HepG2 (cell line): Measurements from ENCODE around the gene ZNF132.

Source experiments
- AHR ChIP-seq: IDR thresholded peaks from 2 replicates; pipeline ENCODE4 v1.6.1; 2018; ENCODE audit warnings: missing genetic modification reagents, missing compliant biosample characterization
- EP300 ChIP-seq, 3 experiments: sonication (generic) in 1 of 3; formaldehyde crosslinking in 1 of 3; IDR thresholded peaks; 2 replicates each; pipeline versions ENCODE4 v1.5.1 to v1.6.1; 2011 to 2020; ENCODE audit warnings: low read depth in 2 of 3, low read length in 2 of 3, borderline replicate concordance in 1 of 3, improper control_type of control experiment in 1 of 3, mild to moderate bottlenecking in 1 of 3, missing genetic modification reagents in 1 of 3, moderate library complexity in 1 of 3
- HNRNPLL ChIP-seq: fragments of 200-400 bp; formaldehyde crosslinking; IDR thresholded peaks from 2 replicates; pipeline ENCODE4 v1.6.1; 2017; ENCODE audit warnings: mild to moderate bottlenecking, low read depth, low read length; ENCODE audit not compliant: poor library complexity, severe bottlenecking
- TCF7L2 ChIP-seq: IDR thresholded peaks from 2 replicates; pipeline ENCODE4 v1.6.1; 2011; ENCODE audit warnings: mild to moderate bottlenecking, low read depth, low read length, moderate library complexity
- TF ChIP-seq, protein P1 (sequence below): sonication (generic); formaldehyde crosslinking; IDR thresholded peaks from 2 replicates; pipeline ENCODE4 v1.4.0; 2020; ENCODE audit warnings: missing genetic modification reagents
- TF ChIP-seq, protein P2 (sequence below): sonication (generic); formaldehyde crosslinking; IDR thresholded peaks from 2 replicates; pipeline ENCODE4 v1.5.0; 2020; ENCODE audit warnings: mild to moderate bottlenecking, missing genetic modification reagents, moderate library complexity
- TF ChIP-seq, protein P3 (sequence below): sonication (generic); formaldehyde crosslinking; IDR thresholded peaks from 2 replicates; pipeline ENCODE4 v1.5.0; 2020; ENCODE audit warnings: mild to moderate bottlenecking, missing genetic modification reagents
- TF ChIP-seq, protein P4 (sequence below): IDR thresholded peaks from 2 replicates; pipeline ENCODE4 v1.6.1; 2012; ENCODE audit warnings: low read length, improper control_type of control experiment

DNA sequence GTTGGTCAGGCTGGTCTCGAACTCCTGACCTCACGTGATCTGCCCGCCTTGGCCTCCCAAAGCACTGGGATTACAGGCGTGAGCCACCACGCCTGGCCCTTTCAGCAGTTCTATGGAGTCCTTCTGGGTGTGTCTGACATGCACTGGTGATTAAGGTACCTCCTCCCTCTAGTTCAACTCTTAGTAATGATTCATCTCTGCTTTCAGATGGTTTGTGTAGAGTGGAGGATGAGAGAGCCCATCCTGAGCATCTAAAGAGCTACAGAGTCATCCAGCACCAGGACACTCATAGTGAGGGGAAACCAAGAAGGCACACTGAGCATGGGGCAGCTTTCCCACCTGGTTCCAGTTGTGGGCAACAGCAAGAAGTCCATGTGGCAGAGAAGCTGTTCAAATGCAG, 23.3 kb downstream of the ZNF132 start:
- TF ChIP-seq HNRNPLL (no peak), EP300 (IDR thresholded peaks at IDR 0.05; ENCODE audit: low read depth in 2 of 2, low read length in 2 of 2) (no peak), EP300 (CRISPR knock-in tag; IDR thresholded peaks at IDR 0.05; ENCODE audit: borderline replicate concordance) (no peak), AHR (no peak), TCF7L2 (no peak)
- TF ChIP-seq, protein P1, sequence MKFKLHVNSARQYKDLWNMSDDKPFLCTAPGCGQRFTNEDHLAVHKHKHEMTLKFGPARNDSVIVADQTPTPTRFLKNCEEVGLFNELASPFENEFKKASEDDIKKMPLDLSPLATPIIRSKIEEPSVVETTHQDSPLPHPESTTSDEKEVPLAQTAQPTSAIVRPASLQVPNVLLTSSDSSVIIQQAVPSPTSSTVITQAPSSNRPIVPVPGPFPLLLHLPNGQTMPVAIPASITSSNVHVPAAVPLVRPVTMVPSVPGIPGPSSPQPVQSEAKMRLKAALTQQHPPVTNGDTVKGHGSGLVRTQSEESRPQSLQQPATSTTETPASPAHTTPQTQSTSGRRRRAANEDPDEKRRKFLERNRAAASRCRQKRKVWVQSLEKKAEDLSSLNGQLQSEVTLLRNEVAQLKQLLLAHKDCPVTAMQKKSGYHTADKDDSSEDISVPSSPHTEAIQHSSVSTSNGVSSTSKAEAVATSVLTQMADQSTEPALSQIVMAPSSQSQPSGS (CRISPR knock-in tag): no peak
- TF ChIP-seq, protein P2, sequence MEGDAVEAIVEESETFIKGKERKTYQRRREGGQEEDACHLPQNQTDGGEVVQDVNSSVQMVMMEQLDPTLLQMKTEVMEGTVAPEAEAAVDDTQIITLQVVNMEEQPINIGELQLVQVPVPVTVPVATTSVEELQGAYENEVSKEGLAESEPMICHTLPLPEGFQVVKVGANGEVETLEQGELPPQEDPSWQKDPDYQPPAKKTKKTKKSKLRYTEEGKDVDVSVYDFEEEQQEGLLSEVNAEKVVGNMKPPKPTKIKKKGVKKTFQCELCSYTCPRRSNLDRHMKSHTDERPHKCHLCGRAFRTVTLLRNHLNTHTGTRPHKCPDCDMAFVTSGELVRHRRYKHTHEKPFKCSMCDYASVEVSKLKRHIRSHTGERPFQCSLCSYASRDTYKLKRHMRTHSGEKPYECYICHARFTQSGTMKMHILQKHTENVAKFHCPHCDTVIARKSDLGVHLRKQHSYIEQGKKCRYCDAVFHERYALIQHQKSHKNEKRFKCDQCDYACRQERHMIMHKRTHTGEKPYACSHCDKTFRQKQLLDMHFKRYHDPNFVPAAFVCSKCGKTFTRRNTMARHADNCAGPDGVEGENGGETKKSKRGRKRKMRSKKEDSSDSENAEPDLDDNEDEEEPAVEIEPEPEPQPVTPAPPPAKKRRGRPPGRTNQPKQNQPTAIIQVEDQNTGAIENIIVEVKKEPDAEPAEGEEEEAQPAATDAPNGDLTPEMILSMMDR (CRISPR knock-in tag): no peak
- TF ChIP-seq, protein P3, sequence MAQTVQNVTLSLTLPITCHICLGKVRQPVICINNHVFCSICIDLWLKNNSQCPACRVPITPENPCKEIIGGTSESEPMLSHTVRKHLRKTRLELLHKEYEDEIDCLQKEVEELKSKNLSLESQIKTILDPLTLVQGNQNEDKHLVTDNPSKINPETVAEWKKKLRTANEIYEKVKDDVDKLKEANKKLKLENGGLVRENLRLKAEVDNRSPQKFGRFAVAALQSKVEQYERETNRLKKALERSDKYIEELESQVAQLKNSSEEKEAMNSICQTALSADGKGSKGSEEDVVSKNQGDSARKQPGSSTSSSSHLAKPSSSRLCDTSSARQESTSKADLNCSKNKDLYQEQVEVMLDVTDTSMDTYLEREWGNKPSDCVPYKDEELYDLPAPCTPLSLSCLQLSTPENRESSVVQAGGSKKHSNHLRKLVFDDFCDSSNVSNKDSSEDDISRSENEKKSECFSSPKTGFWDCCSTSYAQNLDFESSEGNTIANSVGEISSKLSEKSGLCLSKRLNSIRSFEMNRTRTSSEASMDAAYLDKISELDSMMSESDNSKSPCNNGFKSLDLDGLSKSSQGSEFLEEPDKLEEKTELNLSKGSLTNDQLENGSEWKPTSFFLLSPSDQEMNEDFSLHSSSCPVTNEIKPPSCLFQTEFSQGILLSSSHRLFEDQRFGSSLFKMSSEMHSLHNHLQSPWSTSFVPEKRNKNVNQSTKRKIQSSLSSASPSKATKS (CRISPR knock-in tag): no peak
- TF ChIP-seq, protein P4, sequence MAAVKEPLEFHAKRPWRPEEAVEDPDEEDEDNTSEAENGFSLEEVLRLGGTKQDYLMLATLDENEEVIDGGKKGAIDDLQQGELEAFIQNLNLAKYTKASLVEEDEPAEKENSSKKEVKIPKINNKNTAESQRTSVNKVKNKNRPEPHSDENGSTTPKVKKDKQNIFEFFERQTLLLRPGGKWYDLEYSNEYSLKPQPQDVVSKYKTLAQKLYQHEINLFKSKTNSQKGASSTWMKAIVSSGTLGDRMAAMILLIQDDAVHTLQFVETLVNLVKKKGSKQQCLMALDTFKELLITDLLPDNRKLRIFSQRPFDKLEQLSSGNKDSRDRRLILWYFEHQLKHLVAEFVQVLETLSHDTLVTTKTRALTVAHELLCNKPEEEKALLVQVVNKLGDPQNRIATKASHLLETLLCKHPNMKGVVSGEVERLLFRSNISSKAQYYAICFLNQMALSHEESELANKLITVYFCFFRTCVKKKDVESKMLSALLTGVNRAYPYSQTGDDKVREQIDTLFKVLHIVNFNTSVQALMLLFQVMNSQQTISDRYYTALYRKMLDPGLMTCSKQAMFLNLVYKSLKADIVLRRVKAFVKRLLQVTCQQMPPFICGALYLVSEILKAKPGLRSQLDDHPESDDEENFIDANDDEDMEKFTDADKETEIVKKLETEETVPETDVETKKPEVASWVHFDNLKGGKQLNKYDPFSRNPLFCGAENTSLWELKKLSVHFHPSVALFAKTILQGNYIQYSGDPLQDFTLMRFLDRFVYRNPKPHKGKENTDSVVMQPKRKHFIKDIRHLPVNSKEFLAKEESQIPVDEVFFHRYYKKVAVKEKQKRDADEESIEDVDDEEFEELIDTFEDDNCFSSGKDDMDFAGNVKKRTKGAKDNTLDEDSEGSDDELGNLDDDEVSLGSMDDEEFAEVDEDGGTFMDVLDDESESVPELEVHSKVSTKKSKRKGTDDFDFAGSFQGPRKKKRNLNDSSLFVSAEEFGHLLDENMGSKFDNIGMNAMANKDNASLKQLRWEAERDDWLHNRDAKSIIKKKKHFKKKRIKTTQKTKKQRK: no peak
